Tibial nerve (tissue), 4 donors: ENCODE measurements around the gene RPTOR.

Experiments
- EP300 ChIP-seq, 2 donors: sonication (generic); formaldehyde crosslinking; IDR thresholded peaks; one replicate each; pipeline ENCODE4 v1.6.1; 2017; ENCODE audit warnings: antibody characterized with exemption in 2 of 2, mild to moderate bottlenecking in 1 of 2
- POLR2A ChIP-seq, 2 donors: fragments of 450-650 bp; IDR thresholded peaks; one replicate each; pipeline ENCODE4 v1.6.1; 2017; ENCODE audit warnings: antibody characterized with exemption in 2 of 2, mild to moderate bottlenecking in 2 of 2, moderate library complexity in 2 of 2
- TF ChIP-seq, protein P1 (sequence below), 5 experiments: fragments of 200-600 bp in 3 of 5; fragments of 450-650 bp in 2 of 5; sonication (generic) in 3 of 5; IDR thresholded peaks; one replicate each; pipeline ENCODE4 v1.5.1; 2016 to 2019; ENCODE audit warnings: antibody characterized with exemption in 5 of 5, mild to moderate bottlenecking in 3 of 5, moderate library complexity in 2 of 5

DNA sequence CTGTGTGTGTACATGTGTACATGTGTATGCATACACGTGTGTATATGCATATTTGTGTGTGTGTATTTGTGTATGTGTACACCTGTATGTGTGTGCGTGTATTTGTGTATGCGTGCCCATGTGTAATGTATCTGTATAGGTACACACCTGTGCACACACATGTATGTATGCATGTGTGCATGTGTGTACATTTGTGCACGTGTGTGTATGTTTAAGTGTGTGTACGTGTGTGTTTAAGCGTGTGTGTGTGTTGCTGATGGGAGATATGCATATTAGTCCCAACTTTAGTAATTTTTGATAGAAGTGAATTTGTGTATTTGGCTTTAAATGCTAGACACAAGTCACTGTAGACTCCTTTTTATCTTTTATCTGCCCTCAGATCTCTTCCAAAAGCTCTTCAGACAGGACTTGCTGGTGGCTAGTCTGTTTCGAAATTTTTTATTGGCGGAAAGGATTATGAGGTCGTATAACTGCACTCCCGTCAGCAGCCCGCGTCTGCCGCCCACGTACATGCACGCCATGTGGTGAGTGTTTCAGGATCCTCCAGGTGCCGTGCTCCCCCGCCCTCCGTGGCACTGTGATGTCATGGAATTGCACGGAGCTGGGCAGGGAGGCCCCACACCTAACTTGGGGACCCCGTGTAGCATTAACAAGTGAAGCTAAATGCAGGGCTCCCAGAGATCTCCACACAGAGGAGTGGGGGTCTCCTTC, 278.2 kb downstream of the RPTOR start:
- TF ChIP-seq POLR2A (IDR thresholded peaks at IDR 0.05) (no peak), EP300 (IDR thresholded peaks at IDR 0.05) (no peak)
- TF ChIP-seq, protein P1, sequence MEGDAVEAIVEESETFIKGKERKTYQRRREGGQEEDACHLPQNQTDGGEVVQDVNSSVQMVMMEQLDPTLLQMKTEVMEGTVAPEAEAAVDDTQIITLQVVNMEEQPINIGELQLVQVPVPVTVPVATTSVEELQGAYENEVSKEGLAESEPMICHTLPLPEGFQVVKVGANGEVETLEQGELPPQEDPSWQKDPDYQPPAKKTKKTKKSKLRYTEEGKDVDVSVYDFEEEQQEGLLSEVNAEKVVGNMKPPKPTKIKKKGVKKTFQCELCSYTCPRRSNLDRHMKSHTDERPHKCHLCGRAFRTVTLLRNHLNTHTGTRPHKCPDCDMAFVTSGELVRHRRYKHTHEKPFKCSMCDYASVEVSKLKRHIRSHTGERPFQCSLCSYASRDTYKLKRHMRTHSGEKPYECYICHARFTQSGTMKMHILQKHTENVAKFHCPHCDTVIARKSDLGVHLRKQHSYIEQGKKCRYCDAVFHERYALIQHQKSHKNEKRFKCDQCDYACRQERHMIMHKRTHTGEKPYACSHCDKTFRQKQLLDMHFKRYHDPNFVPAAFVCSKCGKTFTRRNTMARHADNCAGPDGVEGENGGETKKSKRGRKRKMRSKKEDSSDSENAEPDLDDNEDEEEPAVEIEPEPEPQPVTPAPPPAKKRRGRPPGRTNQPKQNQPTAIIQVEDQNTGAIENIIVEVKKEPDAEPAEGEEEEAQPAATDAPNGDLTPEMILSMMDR (IDR thresholded peaks at IDR 0.05): no peak
